DND-41 (cell line): ENCODE measurements around the gene SEMA5B.

Experiments used
- CTCF ChIP-seq: IDR thresholded peaks from 2 replicates; pipeline ENCODE4 v1.5.1; 2012; ENCODE audit warnings: borderline replicate concordance, low read length, moderate library complexity, mild to moderate bottlenecking; ENCODE audit not compliant: poor library complexity, severe bottlenecking; ENCODE audit errors: extremely low read depth
- EZH2 ChIP-seq: IDR thresholded peaks from 3 replicates; pipeline ENCODE4 v1.6.1; 2012; ENCODE audit warnings: borderline replicate concordance, low read depth, mild to moderate bottlenecking, moderate library complexity, low read length, inconsistent platforms; ENCODE audit not compliant: severe bottlenecking

GRCh38 chr3:123050666-123051065 is 23.1 kb upstream of the SEMA5B start:
- TF ChIP-seq CTCF (no peak), EZH2 (no peak)
